BE2C (cell line): ENCODE measurements around the gene RABIF.

Experiments used
- DNase-seq: peaks from one replicate; pipeline ENCODE4 v3.0.0-alpha.2; 2020
- H3K27me3 ChIP-seq: fragments of 250-450 bp; sonication (Bioruptor Pico); 2 replicates; pipeline ENCODE4 v1.5.1; 2020; ENCODE audit warnings: mild to moderate bottlenecking
- H3K36me3 ChIP-seq: fragments of 250-450 bp; sonication (Bioruptor Pico); 2 replicates; pipeline ENCODE4 v1.5.1; 2020; ENCODE audit warnings: mild to moderate bottlenecking
- H3K4me1 ChIP-seq: fragments of 250-450 bp; sonication (Bioruptor Pico); 2 replicates; pipeline ENCODE4 v1.5.1; 2020
- H3K4me3 ChIP-seq: 2 replicates; pipeline ENCODE4 v1.5.1; 2011; ENCODE audit warnings: low read depth, low read length
- H3K9me3 ChIP-seq: fragments of 250-450 bp; sonication (Bioruptor Pico); 2 replicates; pipeline ENCODE4 v1.5.1; 2020
- CTCF ChIP-seq: IDR thresholded peaks from 2 replicates; pipeline ENCODE4 v1.5.1; 2012; ENCODE audit warnings: mild to moderate bottlenecking, low read depth, low read length

RABIF gene

GRCh38 chr1:202844259-202844658 is 44.7 kb downstream of the RABIF start:
- no peaks in the 10 kb centered on the region for H3K9me3 ChIP-seq
- H3K36me3 ChIP-seq = no peaks in the 10 kb centered on the region
- TF ChIP-seq CTCF = no peak
- H3K4me1 ChIP-seq = no peaks in the 10 kb centered on the region
- no peak overlapping the region for H3K4me3 ChIP-seq
- DNase-seq = no peak
- no peaks in the 10 kb centered on the region for H3K27me3 ChIP-seq

GRCh38 chr1:202843081-202843480 is 45.9 kb downstream of the RABIF start:
- H3K4me1 ChIP-seq = no peaks in the 10 kb centered on the region
- no peaks in the 10 kb centered on the region for H3K36me3 ChIP-seq
- TF ChIP-seq CTCF = no peak
- no peaks in the 10 kb centered on the region for H3K27me3 ChIP-seq
- no peak for DNase-seq
- no peaks in the 10 kb centered on the region for H3K9me3 ChIP-seq
- no peak overlapping the region for H3K4me3 ChIP-seq

GRCh38 chr1:202837746-202838262 is 51.1 kb downstream of the RABIF start:
- DNase-seq = no peak
- Histone ChIP-seq H3K9me3 (no peaks in the 10 kb centered on the region), H3K27me3 (no peaks in the 10 kb centered on the region; the same call in 1 of the 2 replicates), H3K36me3 (no peaks in the 10 kb centered on the region), H3K4me3 (no peak overlapping the region), H3K4me1 (no peaks in the 10 kb centered on the region)
- no peak for TF ChIP-seq CTCF

GRCh38 chr1:202836623-202837403 is 52.1 kb downstream of the RABIF start:
- no peak overlapping the region for H3K4me3 ChIP-seq
- no peaks in the 10 kb centered on the region for H3K9me3 ChIP-seq
- H3K36me3 ChIP-seq = no peaks in the 10 kb centered on the region
- H3K4me1 ChIP-seq = no peaks in the 10 kb centered on the region
- TF ChIP-seq CTCF = no peak
- no peaks in the 10 kb centered on the region; the same call in 1 of the 2 replicates for H3K27me3 ChIP-seq
- DNase-seq = no peak

- Histone ChIP-seq H3K9me3 (no peaks in the 10 kb centered on the region), H3K4me1 (no peaks in the 10 kb centered on the region), H3K27me3 (no peaks in the 10 kb centered on the region; the same call in 1 of the 2 replicates), H3K4me3 (no peak overlapping the region), H3K36me3 (no peaks in the 10 kb centered on the region)
- no peak for DNase-seq
- TF ChIP-seq CTCF = no peak
Measured at GRCh38 chr1:202835548-202836072, 53.3 kb downstream of the RABIF start.
